ENCODE results near the gene CHKA. TPM values are rescaled to one million over a fixed set of nuclear protein-coding genes. Genes with fewer than 3 reads are reported as not detected.
A peak's percentile ranks its signal among the peaks of the same experiment; 100 is the strongest.

CHKA gene
- total RNA-seq, 1 donor from 2014 or later = 8.7 TPM

GRCh38 chr11:68008381-68009337 lies 112.5 kb downstream of the CHKA start:
- Histone ChIP-seq H3K27me3 (ENCODE audit: low read depth) (no peaks in the 10 kb centered on the region), H3K4me3 (no peak overlapping the region), H3K36me3 (no peaks in the 10 kb centered on the region), H3K4me1 (peaks cover 40% of the 10 kb centered on the region), H3K27ac (replicated peaks) (peak overlapping the region; percentile 83), H3K9me3 (replicated peaks) (no peaks in the 10 kb centered on the region)
- intact Hi-C loops (cut with micrococcal nuclease) = no loop called here
- DNase-seq = no peak
- no peak for TF ChIP-seq CTCF (IDR thresholded peaks at IDR 0.05; ENCODE audit: borderline replicate concordance)

- intact Hi-C loops (cut with micrococcal nuclease) = no loop called here
- Histone ChIP-seq H3K4me1 (peaks cover 48% of the 10 kb centered on the region), H3K36me3 (no peaks in the 10 kb centered on the region), H3K27ac (replicated peaks) (no peak overlapping the region), H3K27me3 (ENCODE audit: low read depth) (no peaks in the 10 kb centered on the region), H3K9me3 (replicated peaks) (no peaks in the 10 kb centered on the region), H3K4me3 (no peak overlapping the region)
- no peak for DNase-seq
- TF ChIP-seq CTCF (IDR thresholded peaks at IDR 0.05; ENCODE audit: borderline replicate concordance) = no peak
Observed at GRCh38 chr11:68007498-68008380, 113.4 kb downstream of the CHKA start.

- Histone ChIP-seq H3K9me3 (replicated peaks) (no peaks in the 10 kb centered on the region), H3K27ac (replicated peaks) (no peak overlapping the region), H3K36me3 (no peaks in the 10 kb centered on the region), H3K4me1 (peaks cover 48% of the 10 kb centered on the region), H3K27me3 (ENCODE audit: low read depth) (no peaks in the 10 kb centered on the region), H3K4me3 (no peak overlapping the region)
- no peak for DNase-seq
- TF ChIP-seq CTCF (IDR thresholded peaks at IDR 0.05; ENCODE audit: borderline replicate concordance) = no peak
- intact Hi-C loops (cut with micrococcal nuclease) = no loop called here
Observed at GRCh38 chr11:68006606-68007166, 114.5 kb downstream of the CHKA start.

DNA sequence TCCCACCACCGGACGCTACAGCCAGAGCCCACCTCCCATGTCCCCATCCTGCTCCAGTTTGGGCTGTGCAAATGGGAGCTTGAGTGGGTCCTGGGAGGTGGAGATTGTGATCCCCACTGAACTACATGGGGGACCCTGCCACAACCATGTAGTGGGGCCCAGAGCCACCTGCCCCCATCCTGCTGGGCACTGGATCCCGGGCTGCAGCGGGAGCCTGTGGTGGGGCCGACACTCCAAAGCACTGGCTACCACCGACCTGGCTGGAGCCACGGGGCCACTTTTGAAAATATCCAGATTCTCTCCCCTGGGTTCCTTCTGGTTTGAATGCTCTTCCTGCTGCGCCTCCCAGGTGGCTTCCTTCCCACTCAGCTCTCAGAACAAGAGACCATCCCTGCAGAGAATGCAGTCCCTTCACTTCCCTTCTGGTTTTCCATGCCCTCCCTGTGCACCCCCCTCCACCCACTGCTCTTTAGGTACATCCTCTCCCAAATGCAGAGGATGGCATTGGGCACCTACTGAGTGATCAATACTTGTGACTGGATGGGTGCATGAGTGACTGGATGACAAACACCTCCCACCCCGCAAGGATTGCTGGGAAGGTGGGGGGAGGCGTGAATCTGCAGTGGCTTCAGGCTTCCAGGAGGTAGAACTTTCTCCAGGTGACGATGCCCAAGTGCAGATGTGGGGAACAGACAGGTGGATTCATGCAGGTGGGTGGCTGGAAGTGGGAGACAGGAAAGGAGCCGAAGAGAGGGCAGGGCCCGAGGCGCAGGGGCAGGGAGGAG lies 116.4 kb downstream of the CHKA start:
- H3K9me3 ChIP-seq (replicated peaks) = no peaks in the 10 kb centered on the region
- H3K4me1 ChIP-seq = peaks cover 32% of the 10 kb centered on the region
- no peaks in the 10 kb centered on the region for H3K36me3 ChIP-seq
- no peak for TF ChIP-seq CTCF (IDR thresholded peaks at IDR 0.05; ENCODE audit: borderline replicate concordance)
- intact Hi-C loops (cut with micrococcal nuclease) = no loop called here
- peak overlapping the region; percentile 82 for H3K4me3 ChIP-seq
- DNase-seq = no peak
- H3K27ac ChIP-seq (replicated peaks) = no peak overlapping the region
- no peaks in the 10 kb centered on the region for H3K27me3 ChIP-seq (ENCODE audit: low read depth)

Data from left ventricle myocardium inferior (tissue), 1 donor.